Stomach (tissue), 4 donors: ENCODE data around the gene KLHL30.

Experiments used
- POLR2A ChIP-seq, 4 donors: fragments of 450-650 bp; IDR thresholded peaks; one replicate each; pipeline ENCODE4 v1.6.1; 2016; ENCODE audit warnings: antibody characterized with exemption in 4 of 4, control low read depth in 2 of 4, mild to moderate bottlenecking in 1 of 4, moderate library complexity in 1 of 4
- TF ChIP-seq, protein P1 (sequence below), 7 experiments: fragments of 450-650 bp in 4 of 7; fragments of 200-600 bp in 3 of 7; sonication (generic) in 3 of 7; IDR thresholded peaks; one replicate each; pipeline ENCODE4 v1.5.1; 2016 to 2019; ENCODE audit warnings: antibody characterized with exemption in 7 of 7, control low read depth in 2 of 7, mild to moderate bottlenecking in 1 of 7

DNA sequence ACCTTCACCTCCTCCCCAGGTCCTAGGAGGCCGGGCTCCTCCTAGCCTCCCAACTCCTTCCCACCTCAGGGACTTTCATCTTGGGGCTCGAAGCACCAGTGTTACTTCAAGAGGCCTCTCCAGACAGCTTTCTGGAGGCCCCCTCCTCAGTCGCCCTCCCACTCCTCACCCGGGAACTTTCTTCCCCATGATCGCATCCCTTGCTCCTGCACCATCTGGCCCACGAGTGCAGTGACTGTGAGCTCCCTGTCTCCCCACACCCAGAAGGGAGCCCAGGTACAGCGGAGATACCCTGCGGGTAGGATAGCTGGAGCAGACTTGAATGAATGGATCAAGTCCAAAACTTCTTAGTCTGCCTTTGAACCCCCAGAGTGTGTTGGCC lies 26.4 kb downstream of the KLHL30 start:
- no peak for TF ChIP-seq POLR2A (IDR thresholded peaks at IDR 0.05)
- TF ChIP-seq, protein P1, sequence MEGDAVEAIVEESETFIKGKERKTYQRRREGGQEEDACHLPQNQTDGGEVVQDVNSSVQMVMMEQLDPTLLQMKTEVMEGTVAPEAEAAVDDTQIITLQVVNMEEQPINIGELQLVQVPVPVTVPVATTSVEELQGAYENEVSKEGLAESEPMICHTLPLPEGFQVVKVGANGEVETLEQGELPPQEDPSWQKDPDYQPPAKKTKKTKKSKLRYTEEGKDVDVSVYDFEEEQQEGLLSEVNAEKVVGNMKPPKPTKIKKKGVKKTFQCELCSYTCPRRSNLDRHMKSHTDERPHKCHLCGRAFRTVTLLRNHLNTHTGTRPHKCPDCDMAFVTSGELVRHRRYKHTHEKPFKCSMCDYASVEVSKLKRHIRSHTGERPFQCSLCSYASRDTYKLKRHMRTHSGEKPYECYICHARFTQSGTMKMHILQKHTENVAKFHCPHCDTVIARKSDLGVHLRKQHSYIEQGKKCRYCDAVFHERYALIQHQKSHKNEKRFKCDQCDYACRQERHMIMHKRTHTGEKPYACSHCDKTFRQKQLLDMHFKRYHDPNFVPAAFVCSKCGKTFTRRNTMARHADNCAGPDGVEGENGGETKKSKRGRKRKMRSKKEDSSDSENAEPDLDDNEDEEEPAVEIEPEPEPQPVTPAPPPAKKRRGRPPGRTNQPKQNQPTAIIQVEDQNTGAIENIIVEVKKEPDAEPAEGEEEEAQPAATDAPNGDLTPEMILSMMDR (IDR thresholded peaks at IDR 0.05): no peak
